HG03159 (cell line): ENCODE results near the gene PURB.
A peak's percentile ranks its signal among the peaks of the same experiment; 100 is the strongest.
"Not testable (repeated sequence)": the region's sequence is repeated elsewhere in the genome, so short reads cannot be mapped to it uniquely, and the experiment has no call there.

Experiments
- ATAC-seq: cut with Tn5 transposase; IDR thresholded peaks from one replicate; pipeline ENCODE4 v1.9.1; 2021; ENCODE audit warnings: mild to moderate bottlenecking, moderate library complexity; ENCODE audit not compliant: unreplicated experiment

PURB gene

GRCh38 chr7:44854644-44855364, 30.5 kb downstream of the PURB start:
- ATAC-seq, result no peak

- no peak for ATAC-seq
These were observed 31.9 kb downstream of the PURB start for GRCh38 chr7:44853391-44853790.

- ATAC-seq, result no peak
These were observed 32.7 kb downstream of the PURB start for GRCh38 chr7:44852590-44852989.

- no peak for ATAC-seq
These were observed 35.3 kb downstream of the PURB start for GRCh38 chr7:44849885-44850544.

GRCh38 chr7:44849259-44849884, 36.0 kb downstream of the PURB start:
- ATAC-seq, result no peak

GRCh38 chr7:44847920-44848634, 37.3 kb downstream of the PURB start, which contains the start of gene H2AZ2:
H2AZ2 (minus strand) TSS chr7:44848087; CDS start chr7:44847971, 116 bp downstream.
- ATAC-seq, result peak; percentile 83

- ATAC-seq, result peak; percentile 61
These were observed 37.8 kb downstream of the PURB start for GRCh38 chr7:44847509-44847919.

GRCh38 chr7:44846816-44847508, 38.4 kb downstream of the PURB start:
- ATAC-seq, result no peak

- not testable (repeated sequence) for ATAC-seq
These were observed 38.9 kb downstream of the PURB start for GRCh38 chr7:44846390-44846789.

- no peak for ATAC-seq
These were observed 39.9 kb downstream of the PURB start for GRCh38 chr7:44845451-44845850.

- not testable (repeated sequence) for ATAC-seq
These were observed 41.9 kb downstream of the PURB start for GRCh38 chr7:44843440-44843839.

- ATAC-seq, result not testable (repeated sequence)
These were observed 42.7 kb downstream of the PURB start for GRCh38 chr7:44842675-44843074.

GRCh38 chr7:44838751-44839150, 46.6 kb downstream of the PURB start:
- no peak for ATAC-seq

- no peak for ATAC-seq
These were observed 57.8 kb downstream of the PURB start for GRCh38 chr7:44827567-44827966.
